ENCODE data around the gene LRFN3.

The LRFN3 gene

GRCh38 chr19:35940839-35941238, 4.7 kb downstream of the LRFN3 start:
- TF ChIP-seq EZH2 (optimal IDR thresholded peaks at IDR 0.05; ENCODE audit: low read depth, low read length) (no peak), EZH2phosphoT487 (IDR thresholded peaks at IDR 0.05; ENCODE audit: low read length) (no peak), CTCF (IDR thresholded peaks at IDR 0.05; ENCODE audit: low read length) (no peak)
- Histone ChIP-seq H2AFZ (ENCODE audit: low read length) (no peak overlapping the region), H3K4me3 (ENCODE audit: low read length) (no peak overlapping the region), H3K79me2 (ENCODE audit: low read length) (no peaks in the 10 kb centered on the region), H3F3A (ENCODE audit: insufficient read depth, low read length) (no peaks in the 10 kb centered on the region), H3K27ac (ENCODE audit: low read length) (no peak overlapping the region), H3K9me3 (replicated peaks; ENCODE audit: insufficient read depth, low read length) (no peaks in the 10 kb centered on the region), H3K4me2 (ENCODE audit: low read depth, low read length) (no peak overlapping the region), H3K27me3 (replicated peaks; ENCODE audit: insufficient read depth, low read length) (no peaks in the 10 kb centered on the region), H3K4me1 (ENCODE audit: low read length) (no peaks in the 10 kb centered on the region), H4K20me1 (ENCODE audit: insufficient read depth, low read length) (no peaks in the 10 kb centered on the region), H3K36me3 (replicated peaks; ENCODE audit: insufficient read depth, low read length) (no peaks in the 10 kb centered on the region), H3K9me2 (replicated peaks; ENCODE audit: insufficient read depth, low read length) (no peaks in the 10 kb centered on the region), H3K9ac (ENCODE audit: low read length) (no peak overlapping the region)
- no peak for DNase-seq

- Histone ChIP-seq H3K36me3 (replicated peaks; ENCODE audit: insufficient read depth, low read length) (no peaks in the 10 kb centered on the region), H3K9me2 (replicated peaks; ENCODE audit: insufficient read depth, low read length) (no peaks in the 10 kb centered on the region), H3F3A (ENCODE audit: insufficient read depth, low read length) (no peaks in the 10 kb centered on the region), H2AFZ (ENCODE audit: low read length) (no peak overlapping the region), H3K9ac (ENCODE audit: low read length) (no peak overlapping the region), H3K4me1 (ENCODE audit: low read length) (no peaks in the 10 kb centered on the region), H3K27ac (ENCODE audit: low read length) (no peak overlapping the region), H3K9me3 (replicated peaks; ENCODE audit: insufficient read depth, low read length) (no peaks in the 10 kb centered on the region), H3K4me2 (ENCODE audit: low read depth, low read length) (no peak overlapping the region), H3K27me3 (replicated peaks; ENCODE audit: insufficient read depth, low read length) (no peaks in the 10 kb centered on the region), H4K20me1 (ENCODE audit: insufficient read depth, low read length) (no peaks in the 10 kb centered on the region), H3K79me2 (ENCODE audit: low read length) (no peaks in the 10 kb centered on the region), H3K4me3 (ENCODE audit: low read length) (no peak overlapping the region)
- TF ChIP-seq CTCF (IDR thresholded peaks at IDR 0.05; ENCODE audit: low read length) (no peak), EZH2phosphoT487 (IDR thresholded peaks at IDR 0.05; ENCODE audit: low read length) (no peak), EZH2 (optimal IDR thresholded peaks at IDR 0.05; ENCODE audit: low read depth, low read length) (no peak)
- no peak for DNase-seq
These were observed 6.1 kb downstream of the LRFN3 start for GRCh38 chr19:35942235-35942634.

GRCh38 chr19:35943321-35944301, 7.4 kb downstream of the LRFN3 start:
- H3K27ac ChIP-seq (ENCODE audit: low read length): no peak overlapping the region
- H3F3A ChIP-seq (ENCODE audit: insufficient read depth, low read length): no peaks in the 10 kb centered on the region

More at GRCh38 chr19:35943321-35944301, 7.4 kb downstream of the LRFN3 start:
- H4K20me1 ChIP-seq (ENCODE audit: insufficient read depth, low read length): no peaks in the 10 kb centered on the region
- no peaks in the 10 kb centered on the region for H3K9me3 ChIP-seq (replicated peaks; ENCODE audit: insufficient read depth, low read length)
- no peak for DNase-seq
- no peak overlapping the region for H3K4me3 ChIP-seq (ENCODE audit: low read length)
- no peaks in the 10 kb centered on the region for H3K4me1 ChIP-seq (ENCODE audit: low read length)
- H3K79me2 ChIP-seq (ENCODE audit: low read length): no peaks in the 10 kb centered on the region
- TF ChIP-seq CTCF (IDR thresholded peaks at IDR 0.05; ENCODE audit: low read length): no peak
- no peak for TF ChIP-seq EZH2phosphoT487 (IDR thresholded peaks at IDR 0.05; ENCODE audit: low read length)
- TF ChIP-seq EZH2 (optimal IDR thresholded peaks at IDR 0.05; ENCODE audit: low read depth, low read length): no peak
- no peak overlapping the region for H3K9ac ChIP-seq (ENCODE audit: low read length)
- no peaks in the 10 kb centered on the region for H3K9me2 ChIP-seq (replicated peaks; ENCODE audit: insufficient read depth, low read length)
- H3K27me3 ChIP-seq (replicated peaks; ENCODE audit: insufficient read depth, low read length): no peaks in the 10 kb centered on the region
- no peak overlapping the region for H3K4me2 ChIP-seq (ENCODE audit: low read depth, low read length)
- no peak overlapping the region for H2AFZ ChIP-seq (ENCODE audit: low read length)
- H3K36me3 ChIP-seq (replicated peaks; ENCODE audit: insufficient read depth, low read length): no peaks in the 10 kb centered on the region
